Pancreas (tissue), 10 donors: Measurements from ENCODE around the gene NFATC3. TPM values are rescaled to one million over a fixed set of nuclear protein-coding genes. Genes with fewer than 3 reads are reported as not detected.
"Not testable (repeated sequence)": the region's sequence is repeated elsewhere in the genome, so short reads cannot be mapped to it uniquely, and the experiment has no call there.

ENCODE experiments used
- ATAC-seq, 4 donors: fragments of 200-7000 bp; cut with Tn5 transposase; one replicate each; pipeline versions ENCODE4 v1.8.0 to v1.9.1; 2020; ENCODE audit warnings: mild to moderate bottlenecking in 4 of 4, moderate library complexity in 4 of 4
- DNase-seq, 6 donors: peaks; one replicate each; pipeline ENCODE4 v3.0.0-alpha.2; 2020
- FAIRE-seq: peaks from 2 replicates; lab custom pipeline; 2012; peaks lifted over from hg19 to GRCh38; lab: Jason Lieb, UNC
- H3K27ac ChIP-seq, 4 donors: fragments of 200-600 bp; sonication (generic); 1 replicate in 3 of 4; 2 replicates in 1 of 4; pipeline versions ENCODE4 v1.5.0 to v1.8.0; 2020
- H3K27me3 ChIP-seq, 4 donors: fragments of 200-600 bp; one replicate each; pipeline ENCODE4 v1.8.0; 2021
- H3K36me3 ChIP-seq, 3 donors: fragments of 200-600 bp; sonication (generic) in 1 of 3; one replicate each; pipeline versions ENCODE4 v1.5.0 to v1.8.0; 2020 to 2021
- H3K4me1 ChIP-seq, 3 donors: fragments of 200-600 bp; one replicate each; pipeline ENCODE4 v1.8.0; 2021
- H3K4me3 ChIP-seq, 4 donors: fragments of 200-600 bp; sonication (generic) in 2 of 4; one replicate each; pipeline versions ENCODE4 v1.5.0 to v1.8.0; 2020 to 2021
- H3K9me3 ChIP-seq, 4 donors: fragments of 200-600 bp; one replicate each; pipeline ENCODE4 v1.8.0; 2021
- WGBS, 2 donors: extraction: QIAGEN DNeasy Blood & Tissue Kit; methylation state at CpG; one replicate each; pipeline ENCODE4 v1.1.7; 2013; 5-methylcytosine and 5-hydroxymethylcytosine counted together
- intact Hi-C, 3 donors: fragments of 100-400 bp; cut with DNase I; formaldehyde crosslinking; loops; one replicate each; pipeline versions ENCODE4 v1.11.1 to v1.14.2; 2022
- polyA plus RNA-seq, 2 donors: library from polyadenylated mRNA; stranded (reverse); fragments of 200-250 nt; gene quantifications; one replicate each; pipeline ENCODE4 v1.2.3, GENCODE V29; 2013
- total RNA-seq, 6 donors: library from RNA; stranded (reverse); fragmentation: NEBNext Ultra II Directional in 4 of 6; extraction: Animal tissue kit (Norgen Biotek cat#: 25700) in 4 of 6; gene quantifications; one replicate each; pipeline versions ENCODE4 v1.2.1 to v1.2.4, GENCODE V29; 2021 to 2023
- TF ChIP-seq, protein P1 (sequence below), 4 donors: fragments of 200-600 bp; sonication (generic) in 3 of 4; IDR thresholded peaks; one replicate each; pipeline versions ENCODE4 v1.5.0 to v1.8.0; 2021; ENCODE audit warnings: antibody characterized with exemption in 4 of 4
- donor health status: healthy with polysubstance abuse.
- donor health status: DM: no; HTN: no; CAD: no; lungs with moderate emphysema.
- donor health status: DM: no; HTN: no; CAD: no.
- donor health status: control.
- donor health status: control.
- donor health status: Bipolar disorder and iron deficiency.
- donor health status: DM: yes; HTN: yes; CAD: no.
- donor health status: DM: no; HTN: no; CAD: no.
- donor health status: DM: no; HTN: no; CAD: no.
- donor health status: DM: yes; HTN: yes; CAD: no.

Gene NFATC3
- total and polyA plus RNA-seq, 8 donors = 3.8 to 19.3 (median 12.5) TPM

GRCh38 chr16:68111379-68111778 lies 26.2 kb downstream of the NFATC3 start:
- Histone ChIP-seq H3K9me3 (no peaks in the 10 kb centered on the region), H3K36me3 (no peaks in the 10 kb centered on the region), H3K27me3 (no peaks in the 10 kb centered on the region), H3K4me3 (no peak overlapping the region), H3K27ac (no peak overlapping the region), H3K4me1 (no peaks in the 10 kb centered on the region)
- intact Hi-C loops = no loop called here
- 84 to 91% methylated on average over 2 of the region's 2 CpGs for WGBS, 2 donors
- ATAC-seq (no peak), FAIRE-seq (no peak), DNase-seq (no peak)
- TF ChIP-seq, protein P1, sequence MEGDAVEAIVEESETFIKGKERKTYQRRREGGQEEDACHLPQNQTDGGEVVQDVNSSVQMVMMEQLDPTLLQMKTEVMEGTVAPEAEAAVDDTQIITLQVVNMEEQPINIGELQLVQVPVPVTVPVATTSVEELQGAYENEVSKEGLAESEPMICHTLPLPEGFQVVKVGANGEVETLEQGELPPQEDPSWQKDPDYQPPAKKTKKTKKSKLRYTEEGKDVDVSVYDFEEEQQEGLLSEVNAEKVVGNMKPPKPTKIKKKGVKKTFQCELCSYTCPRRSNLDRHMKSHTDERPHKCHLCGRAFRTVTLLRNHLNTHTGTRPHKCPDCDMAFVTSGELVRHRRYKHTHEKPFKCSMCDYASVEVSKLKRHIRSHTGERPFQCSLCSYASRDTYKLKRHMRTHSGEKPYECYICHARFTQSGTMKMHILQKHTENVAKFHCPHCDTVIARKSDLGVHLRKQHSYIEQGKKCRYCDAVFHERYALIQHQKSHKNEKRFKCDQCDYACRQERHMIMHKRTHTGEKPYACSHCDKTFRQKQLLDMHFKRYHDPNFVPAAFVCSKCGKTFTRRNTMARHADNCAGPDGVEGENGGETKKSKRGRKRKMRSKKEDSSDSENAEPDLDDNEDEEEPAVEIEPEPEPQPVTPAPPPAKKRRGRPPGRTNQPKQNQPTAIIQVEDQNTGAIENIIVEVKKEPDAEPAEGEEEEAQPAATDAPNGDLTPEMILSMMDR (IDR thresholded peaks at IDR 0.05) = no peak

DNA sequence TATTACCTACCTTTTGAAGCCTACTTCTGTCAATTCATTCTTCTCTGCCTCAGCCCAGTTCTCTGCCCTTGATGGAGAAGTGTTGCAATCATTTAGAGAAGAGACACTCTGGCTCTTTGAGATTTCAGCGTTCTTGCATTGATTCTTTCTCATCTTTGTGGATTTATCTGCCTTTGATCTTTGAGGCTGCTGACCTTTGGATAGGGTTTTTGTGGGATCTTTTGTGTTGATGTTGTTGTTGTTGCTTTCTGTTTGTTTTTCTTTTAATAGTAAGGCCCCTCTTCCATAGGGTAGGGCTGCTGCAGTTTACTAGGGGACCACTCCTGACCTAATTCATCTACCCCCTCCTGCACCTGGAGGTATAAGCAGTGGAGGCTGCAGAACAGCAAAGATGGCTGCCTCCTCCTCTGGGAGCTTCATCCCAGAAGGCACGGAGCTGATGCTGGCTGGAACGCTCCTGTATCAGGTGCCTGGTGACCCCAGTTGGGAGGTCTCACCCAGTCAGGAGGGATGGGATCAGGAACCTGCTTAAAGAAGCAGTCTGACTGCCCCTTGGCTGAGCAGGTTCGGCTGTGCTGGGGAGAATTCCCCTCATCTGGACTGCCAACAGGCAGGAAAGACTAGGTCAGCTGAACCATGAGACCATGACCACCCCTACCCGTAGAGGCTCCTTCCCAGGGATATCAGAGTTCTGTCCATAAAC lies 28.0 kb downstream of the NFATC3 start:
- TF ChIP-seq, protein P1 (IDR thresholded peaks at IDR 0.05) = no peak
- WGBS, 2 donors = 84 to 85% methylated on average over 5 of the region's 5 CpGs
- DNase-seq (no peak), FAIRE-seq (no peak), ATAC-seq (no peak)
- intact Hi-C loops = no loop called here
- no peaks in the 10 kb centered on the region for H3K4me1 ChIP-seq
- H3K9me3 ChIP-seq = no peaks in the 10 kb centered on the region
- H3K27ac ChIP-seq = no peak overlapping the region
- no peaks in the 10 kb centered on the region for H3K27me3 ChIP-seq
- no peaks in the 10 kb centered on the region for H3K36me3 ChIP-seq
- no peak overlapping the region for H3K4me3 ChIP-seq

DNA sequence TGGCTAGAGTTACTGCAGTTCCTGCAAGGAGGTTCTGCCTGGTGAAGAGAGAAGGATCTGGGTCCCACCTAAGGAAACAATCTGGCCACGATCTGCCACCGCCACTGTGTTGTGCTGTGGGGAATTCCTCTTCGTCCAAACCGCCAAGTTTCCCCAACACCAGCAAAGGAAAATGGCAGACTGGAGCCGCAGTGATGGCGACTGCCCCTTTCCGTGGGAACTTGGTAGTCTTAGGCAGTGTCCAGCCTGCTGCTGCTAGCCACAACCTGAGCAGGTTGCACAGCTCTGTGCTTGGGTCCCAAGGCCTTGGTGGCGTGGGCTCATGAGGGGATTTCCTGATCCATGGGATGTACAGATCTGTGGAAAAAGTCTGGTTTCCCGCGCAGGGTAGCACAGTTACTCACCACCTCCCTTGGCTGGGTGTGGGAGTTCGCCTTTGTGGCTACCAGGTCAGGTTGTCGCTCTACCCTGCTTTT lies 28.6 kb downstream of the NFATC3 start:
- FAIRE-seq (no peak), ATAC-seq (no peak), DNase-seq (no peak)
- Histone ChIP-seq H3K4me1 (no peaks in the 10 kb centered on the region), H3K4me3 (no peak overlapping the region), H3K9me3 (no peaks in the 10 kb centered on the region), H3K27me3 (no peaks in the 10 kb centered on the region), H3K36me3 (no peaks in the 10 kb centered on the region), H3K27ac (no peak overlapping the region)
- intact Hi-C loops = no loop called here
- TF ChIP-seq, protein P1 (IDR thresholded peaks at IDR 0.05) = no peak
- WGBS, 2 donors = 96 to 98% methylated on average over 12 of the region's 12 CpGs

DNA sequence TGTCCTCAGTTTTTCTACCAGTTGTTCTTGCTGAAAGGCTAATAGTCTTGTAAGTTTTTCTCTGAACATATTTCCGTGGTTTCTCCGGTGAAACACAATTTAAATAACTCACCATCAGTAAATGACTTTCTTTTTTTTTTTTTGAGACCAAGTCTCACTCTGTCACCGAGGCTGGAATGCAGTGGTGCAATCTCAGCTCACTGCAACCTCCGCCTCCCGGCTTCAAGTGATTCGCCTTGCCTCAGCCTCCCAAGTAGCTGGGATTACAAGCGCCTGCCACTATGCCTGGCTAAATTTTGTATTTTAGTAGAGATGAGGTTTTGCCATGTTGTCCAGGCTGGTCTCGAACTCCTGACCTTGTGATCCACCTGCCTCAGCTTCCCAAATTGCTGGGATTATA lies 29.8 kb downstream of the NFATC3 start:
- not testable (repeated sequence) for H3K27ac ChIP-seq

DNA sequence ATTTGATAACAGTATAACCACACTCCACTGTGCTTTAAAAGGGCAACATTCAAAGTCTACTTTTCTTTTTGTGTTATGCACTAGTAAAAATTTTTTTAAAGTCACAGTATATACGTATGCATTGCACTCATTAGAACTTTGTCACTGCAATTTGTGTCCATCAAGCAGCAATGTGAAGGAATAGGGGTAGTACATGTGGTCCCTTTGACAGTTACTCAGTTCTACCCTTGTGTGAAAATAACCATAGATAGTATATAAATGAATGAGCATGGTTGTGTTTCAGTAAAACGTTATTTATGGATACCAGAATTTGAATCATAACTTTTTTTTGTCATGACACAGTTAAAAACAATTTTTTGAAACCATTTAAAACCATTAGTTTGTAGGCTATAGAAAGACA lies 30.7 kb downstream of the NFATC3 start:
- Histone ChIP-seq H3K4me3 (no peak overlapping the region), H3K27ac (no peak overlapping the region), H3K4me1 (no peaks in the 10 kb centered on the region), H3K27me3 (no peaks in the 10 kb centered on the region), H3K36me3 (no peaks in the 10 kb centered on the region), H3K9me3 (no peaks in the 10 kb centered on the region)
- TF ChIP-seq, protein P1 (IDR thresholded peaks at IDR 0.05) = no peak
- FAIRE-seq (no peak), DNase-seq (no peak), ATAC-seq (no peak)
- WGBS, 2 donors = 55 to 62% methylated on average over 2 of the region's 2 CpGs
- intact Hi-C loops = no loop called here

More for the DNA sequence above, 29.8 kb downstream of the NFATC3 start:
- DNase-seq, H3K4me3 ChIP-seq, H3K4me1 ChIP-seq, H3K27me3 ChIP-seq, ATAC-seq, H3K9me3 ChIP-seq, FAIRE-seq, H3K36me3 ChIP-seq, intact Hi-C loops: not testable (repeated sequence)
- WGBS, 2 donors = 94 to 95% methylated on average over 8 of the region's 8 CpGs
